Measurements from ENCODE around the gene NKTR. TPM values are rescaled to one million over a fixed set of nuclear protein-coding genes. Genes with fewer than 3 reads are reported as not detected.

The NKTR gene
- total RNA-seq, 2 experiments from 2014 or later: 90.2 to 154 TPM

DNA sequence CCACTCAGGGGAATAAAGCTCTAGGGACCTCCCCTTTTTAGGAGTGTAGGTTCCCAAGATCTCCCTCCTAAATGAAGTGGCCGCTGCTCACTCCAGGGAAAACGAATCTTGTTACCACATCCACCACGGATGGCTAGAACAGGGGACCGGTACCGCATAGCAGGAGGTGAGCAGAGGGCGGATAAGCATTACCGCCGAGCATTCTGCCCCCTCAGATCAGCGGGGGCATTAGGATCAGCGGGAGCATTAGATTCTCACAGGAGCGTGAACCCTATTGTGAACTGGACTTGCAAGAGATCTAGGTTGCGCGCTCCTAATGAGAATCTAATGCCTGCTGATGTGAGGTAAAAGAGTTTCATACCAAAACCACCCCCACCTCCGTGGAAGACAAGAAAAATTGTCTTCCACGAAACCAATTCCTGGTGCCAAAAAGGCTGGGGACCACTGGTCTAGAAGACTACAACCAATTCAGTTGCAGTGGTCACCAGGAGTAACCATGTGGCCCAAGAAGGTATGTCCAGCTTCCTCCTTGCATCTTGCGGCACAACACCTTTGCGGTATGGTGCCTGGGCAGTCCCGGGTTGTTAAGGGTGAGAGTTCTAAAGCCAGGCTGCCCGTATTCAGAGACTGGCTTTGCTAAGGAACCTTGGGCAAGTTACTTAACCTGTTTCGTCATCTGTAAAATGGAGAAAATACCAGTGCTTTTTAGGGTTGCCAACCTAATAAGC lies 10.9 kb upstream of the NKTR start:
- Histone ChIP-seq H3K9me3 (ENCODE audit: low read length) (no peaks in the 10 kb centered on the region), H4K20me1 (ENCODE audit: insufficient read depth, low read length) (no peaks in the 10 kb centered on the region), H3K27ac (ENCODE audit: low read depth, low read length, poor library complexity, severe bottlenecking) (peak overlapping the region; percentile 70), H2AFZ (ENCODE audit: low read length) (peak overlapping the region; percentile 59; the same call in 1 of the 2 replicates), H3K4me3 (ENCODE audit: low read depth, low read length, poor library complexity, severe bottlenecking) (peak overlapping the region; percentile 95), H3K9me2 (ENCODE audit: insufficient read depth, low read length) (no peaks in the 10 kb centered on the region), H3K36me3 (ENCODE audit: insufficient read depth, low read length) (peaks cover 33% of the 10 kb centered on the region), H3K4me2 (ENCODE audit: low read length) (peak overlapping the region; percentile 72), H3K4me1 (ENCODE audit: insufficient read depth, low read length, poor library complexity, severe bottlenecking) (peaks cover 26% of the 10 kb centered on the region), H3K79me2 (ENCODE audit: insufficient read depth, low read depth, low read length) (peaks cover 36% of the 10 kb centered on the region)
- no peak for TF ChIP-seq EZH2phosphoT487 (IDR thresholded peaks at IDR 0.05; ENCODE audit: borderline replicate concordance, low read depth, low read length)
- TF ChIP-seq, protein P1, sequence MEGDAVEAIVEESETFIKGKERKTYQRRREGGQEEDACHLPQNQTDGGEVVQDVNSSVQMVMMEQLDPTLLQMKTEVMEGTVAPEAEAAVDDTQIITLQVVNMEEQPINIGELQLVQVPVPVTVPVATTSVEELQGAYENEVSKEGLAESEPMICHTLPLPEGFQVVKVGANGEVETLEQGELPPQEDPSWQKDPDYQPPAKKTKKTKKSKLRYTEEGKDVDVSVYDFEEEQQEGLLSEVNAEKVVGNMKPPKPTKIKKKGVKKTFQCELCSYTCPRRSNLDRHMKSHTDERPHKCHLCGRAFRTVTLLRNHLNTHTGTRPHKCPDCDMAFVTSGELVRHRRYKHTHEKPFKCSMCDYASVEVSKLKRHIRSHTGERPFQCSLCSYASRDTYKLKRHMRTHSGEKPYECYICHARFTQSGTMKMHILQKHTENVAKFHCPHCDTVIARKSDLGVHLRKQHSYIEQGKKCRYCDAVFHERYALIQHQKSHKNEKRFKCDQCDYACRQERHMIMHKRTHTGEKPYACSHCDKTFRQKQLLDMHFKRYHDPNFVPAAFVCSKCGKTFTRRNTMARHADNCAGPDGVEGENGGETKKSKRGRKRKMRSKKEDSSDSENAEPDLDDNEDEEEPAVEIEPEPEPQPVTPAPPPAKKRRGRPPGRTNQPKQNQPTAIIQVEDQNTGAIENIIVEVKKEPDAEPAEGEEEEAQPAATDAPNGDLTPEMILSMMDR (conservative IDR thresholded peaks at IDR 0.05; ENCODE audit: low read length): no peak
- ChIA-PET CTCF (ENCODE audit: unreplicated experiment) (interaction anchor here (2.4 kb wide), 1 partner anchor 12 kb away, joined by 5 read pairs; the partner anchor contains the start of gene NKTR), POLR2A (interaction anchor here (0.7 to 4.7 kb wide), 7 partner anchors 8 to 40 kb away, joined by 3 to 33 read pairs (median 4); partner anchors contain the start of gene NKTR)
- no peak for DNase-seq (ENCODE audit: low spot score)
- intact Hi-C loops (cut with micrococcal nuclease; ENCODE audit: unreplicated experiment): loop anchor here (1.0 to 10.0 kb wide), 2 partner anchors 11 to 575 kb away; partner anchors contain the start of gene NKTR
- no TSS peak for BruUV-seq (replicated peaks)

DNA sequence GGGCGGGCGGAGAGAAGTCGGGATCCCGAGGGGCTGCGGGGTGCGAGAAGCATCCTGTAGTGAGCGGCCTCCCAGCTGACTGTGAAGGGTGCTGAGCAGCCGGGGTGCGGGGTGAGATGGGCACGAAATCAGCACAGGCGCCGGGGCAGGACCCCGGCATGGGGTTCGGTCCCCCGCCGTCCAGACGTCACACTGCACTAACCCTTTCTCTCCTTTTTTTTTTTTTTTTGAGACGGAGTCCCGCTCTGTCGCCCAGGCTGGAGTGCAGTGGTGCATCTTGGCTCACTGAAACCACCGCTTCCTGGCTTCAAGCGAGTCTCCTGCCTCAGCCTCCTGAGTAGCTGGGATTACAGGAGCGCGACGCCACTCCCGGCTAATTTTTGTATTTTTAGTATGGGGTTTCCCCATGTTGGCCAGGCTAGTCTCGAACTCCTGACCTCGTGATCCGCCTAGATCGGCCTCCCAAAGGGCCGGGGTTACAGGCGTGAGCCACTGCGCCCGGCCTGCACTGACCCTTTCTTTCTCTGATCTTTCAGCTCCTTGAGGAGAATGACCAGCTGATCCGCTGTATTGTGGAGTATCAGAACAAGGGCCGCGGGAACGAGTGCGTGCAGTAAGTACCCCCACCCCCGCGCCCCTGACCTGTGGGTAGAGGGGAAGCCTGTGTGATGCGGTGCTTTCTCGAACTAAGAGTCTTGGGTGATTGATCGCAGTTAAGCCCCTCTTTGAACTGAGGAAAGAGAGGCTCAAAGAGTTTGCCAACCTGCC lies 9.3 kb upstream of the NKTR start:
- Histone ChIP-seq H3K79me2 (ENCODE audit: insufficient read depth, low read depth, low read length) (peaks cover 46% of the 10 kb centered on the region), H3K36me3 (ENCODE audit: insufficient read depth, low read length) (peaks cover 49% of the 10 kb centered on the region), H3K4me3 (ENCODE audit: low read depth, low read length, poor library complexity, severe bottlenecking) (peak overlapping the region; percentile 95), H3K4me1 (ENCODE audit: insufficient read depth, low read length, poor library complexity, severe bottlenecking) (peaks cover 26% of the 10 kb centered on the region), H3K9me3 (ENCODE audit: low read length) (no peaks in the 10 kb centered on the region), H4K20me1 (ENCODE audit: insufficient read depth, low read length) (no peaks in the 10 kb centered on the region), H3K9me2 (ENCODE audit: insufficient read depth, low read length) (no peaks in the 10 kb centered on the region), H3K4me2 (ENCODE audit: low read length) (peak overlapping the region; percentile 85), H3K27ac (ENCODE audit: low read depth, low read length, poor library complexity, severe bottlenecking) (peak overlapping the region; percentile 62), H2AFZ (ENCODE audit: low read length) (no peak overlapping the region; the same call in 1 of the 2 replicates)
- intact Hi-C loops (cut with micrococcal nuclease; ENCODE audit: unreplicated experiment): loop anchor here (1.0 to 10.0 kb wide), 2 partner anchors 9 to 576 kb away; partner anchors contain the start of gene NKTR
- POLR2A ChIA-PET: interaction anchor here (0.6 to 4.7 kb wide), 11 partner anchors 8 to 1827 kb away, joined by 4 to 33 read pairs (median 4); partner anchors contain the start of genes NKTR and SEC22C
- CTCF ChIA-PET (ENCODE audit: unreplicated experiment): interaction anchor here (1.4 kb wide), 1 partner anchor 9 kb away, joined by 6 read pairs; the partner anchor contains the start of gene NKTR
- peak; percentile 25 for DNase-seq (ENCODE audit: low spot score)
- TF ChIP-seq, protein P1 (conservative IDR thresholded peaks at IDR 0.05; ENCODE audit: low read length): no peak
- no peak for TF ChIP-seq EZH2phosphoT487 (IDR thresholded peaks at IDR 0.05; ENCODE audit: borderline replicate concordance, low read depth, low read length)
- no TSS peak for BruUV-seq (replicated peaks)
